CD4-positive, alpha-beta T cell treated with Interleukin-12 subunit alpha and Interleukin-12 subunit beta, for 1 hour (primary cell): Measurements from ENCODE around the gene TNFSF9.
A peak's percentile ranks its signal among the peaks of the same experiment; 100 is the strongest.
"Not testable (repeated sequence)": the region's sequence is repeated elsewhere in the genome, so short reads cannot be mapped to it uniquely, and the experiment has no call there.

Source experiments
- DNase-seq: peaks from one replicate; pipeline ENCODE4 v3.0.0-alpha.2; 2020

TNFSF9 gene

DNA sequence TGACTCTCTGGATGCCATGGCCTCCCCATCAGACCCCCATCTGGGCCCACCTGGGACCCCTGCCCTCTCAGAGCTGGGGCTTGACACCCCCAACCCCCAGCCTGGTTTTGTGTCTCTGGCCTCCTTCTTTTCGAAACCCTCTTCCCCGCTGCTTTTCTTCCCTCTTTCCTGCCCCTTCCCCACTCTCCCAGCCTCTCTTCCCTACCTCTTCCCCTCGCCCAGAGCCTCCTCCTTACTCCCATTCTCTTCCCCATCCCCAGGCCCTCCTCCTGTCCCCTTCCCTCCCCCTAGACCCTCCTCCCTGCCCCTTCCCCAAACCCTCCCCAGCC is 2.1 kb downstream of the TNFSF9 start:
- no peak for DNase-seq

DNA sequence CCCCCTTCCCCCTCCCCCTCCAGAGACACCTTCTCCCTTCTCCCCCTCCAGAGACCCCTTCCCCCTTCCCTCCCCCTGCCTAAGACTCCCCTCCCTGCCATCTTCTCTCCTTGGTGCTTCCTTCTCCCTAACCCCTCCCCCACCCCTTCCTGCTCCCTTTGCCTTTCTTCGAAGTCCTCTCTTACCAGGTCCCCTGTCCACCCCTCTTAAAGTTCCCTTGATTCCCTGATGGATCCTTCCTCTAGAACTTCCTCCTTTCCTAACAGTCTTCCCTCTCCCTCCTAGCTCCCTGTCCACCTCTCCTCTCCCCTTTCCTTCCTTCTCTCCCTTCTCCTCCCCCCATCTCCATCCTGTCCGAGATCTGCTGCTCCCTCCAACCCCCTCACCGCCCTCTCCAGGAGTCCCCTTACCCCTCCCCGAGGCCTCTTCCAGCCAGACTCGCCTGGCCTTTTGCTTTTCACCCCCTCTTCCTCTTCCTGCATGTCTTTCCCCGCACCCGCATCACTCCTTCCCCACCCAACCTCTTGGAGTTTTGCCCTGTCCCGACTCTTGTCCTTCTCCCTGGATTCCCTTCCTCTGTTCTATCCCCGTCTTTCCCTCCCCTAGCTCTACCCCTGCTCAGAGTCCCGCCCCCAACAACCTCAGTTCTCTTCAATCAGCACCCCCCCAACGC is 3.1 kb downstream of the TNFSF9 start:
- DNase-seq, result no peak

DNA sequence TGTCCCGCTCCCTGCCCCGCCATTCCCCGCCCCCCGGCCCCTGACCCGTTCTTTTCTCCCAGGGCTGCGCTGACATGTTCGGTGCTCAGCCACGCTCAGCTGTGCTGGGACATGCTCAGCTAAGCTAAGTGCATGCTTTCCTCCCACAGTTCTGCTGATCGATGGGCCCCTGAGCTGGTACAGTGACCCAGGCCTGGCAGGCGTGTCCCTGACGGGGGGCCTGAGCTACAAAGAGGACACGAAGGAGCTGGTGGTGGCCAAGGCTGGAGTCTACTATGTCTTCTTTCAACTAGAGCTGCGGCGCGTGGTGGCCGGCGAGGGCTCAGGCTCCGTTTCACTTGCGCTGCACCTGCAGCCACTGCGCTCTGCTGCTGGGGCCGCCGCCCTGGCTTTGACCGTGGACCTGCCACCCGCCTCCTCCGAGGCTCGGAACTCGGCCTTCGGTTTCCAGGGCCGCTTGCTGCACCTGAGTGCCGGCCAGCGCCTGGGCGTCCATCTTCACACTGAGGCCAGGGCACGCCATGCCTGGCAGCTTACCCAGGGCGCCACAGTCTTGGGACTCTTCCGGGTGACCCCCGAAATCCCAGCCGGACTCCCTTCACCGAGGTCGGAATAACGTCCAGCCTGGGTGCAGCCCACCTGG is 3.7 kb downstream of the TNFSF9 start:
- no peak for DNase-seq

DNA sequence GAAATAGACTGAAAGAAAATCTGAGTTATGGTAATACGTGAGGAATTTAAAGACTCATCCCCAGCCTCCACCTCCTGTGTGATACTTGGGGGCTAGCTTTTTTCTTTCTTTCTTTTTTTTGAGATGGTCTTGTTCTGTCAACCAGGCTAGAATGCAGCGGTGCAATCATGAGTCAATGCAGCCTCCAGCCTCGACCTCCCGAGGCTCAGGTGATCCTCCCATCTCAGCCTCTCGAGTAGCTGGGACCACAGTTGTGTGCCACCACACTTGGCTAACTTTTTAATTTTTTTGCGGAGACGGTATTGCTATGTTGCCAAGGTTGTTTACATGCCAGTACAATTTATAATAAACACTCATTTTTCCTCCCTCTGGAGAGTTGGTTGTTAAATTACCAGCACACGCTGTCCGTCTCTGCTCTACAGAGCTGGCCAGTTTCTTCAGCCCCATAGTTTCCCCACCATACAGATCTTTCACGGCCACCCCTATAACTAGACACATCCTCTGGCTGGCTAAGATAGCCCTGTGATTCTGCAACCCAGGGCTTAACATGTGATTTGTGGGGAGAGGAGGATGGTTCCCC is 4.8 kb downstream of the TNFSF9 start:
- DNase-seq, result no peak

GRCh38 chr19:6539514-6539913 is 8.7 kb downstream of the TNFSF9 start:
- DNase-seq, result no peak

- no peak for DNase-seq
These were observed 10.3 kb downstream of the TNFSF9 start for GRCh38 chr19:6540918-6541689.

DNA sequence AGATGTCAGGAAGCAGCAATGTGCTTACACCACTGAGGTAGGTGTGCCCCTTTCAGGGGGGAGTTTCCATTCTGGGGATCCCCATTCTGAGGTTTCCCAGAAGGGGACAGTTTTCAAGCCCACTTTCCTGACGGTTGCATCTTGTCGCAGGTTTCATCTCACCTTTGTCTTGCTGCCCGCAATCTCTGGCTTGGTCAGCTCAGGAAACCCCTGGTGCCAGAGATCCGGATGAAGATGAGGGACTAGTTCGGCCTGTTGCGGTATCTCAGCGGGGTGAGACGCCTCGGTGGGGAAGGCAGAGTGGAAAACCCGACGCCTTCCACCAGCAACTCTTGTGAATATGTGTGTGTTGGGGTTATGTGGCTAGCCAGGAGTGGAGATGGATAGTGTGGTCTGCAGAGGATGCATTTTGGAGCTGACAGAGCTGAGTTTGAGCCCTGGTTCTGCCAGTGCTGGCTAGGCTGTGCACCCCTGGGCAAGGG is 13.1 kb downstream of the TNFSF9 start:
- DNase-seq, result peak; percentile 19

- not testable (repeated sequence) for DNase-seq
These were observed 19.9 kb downstream of the TNFSF9 start for GRCh38 chr19:6550679-6551078.

DNA sequence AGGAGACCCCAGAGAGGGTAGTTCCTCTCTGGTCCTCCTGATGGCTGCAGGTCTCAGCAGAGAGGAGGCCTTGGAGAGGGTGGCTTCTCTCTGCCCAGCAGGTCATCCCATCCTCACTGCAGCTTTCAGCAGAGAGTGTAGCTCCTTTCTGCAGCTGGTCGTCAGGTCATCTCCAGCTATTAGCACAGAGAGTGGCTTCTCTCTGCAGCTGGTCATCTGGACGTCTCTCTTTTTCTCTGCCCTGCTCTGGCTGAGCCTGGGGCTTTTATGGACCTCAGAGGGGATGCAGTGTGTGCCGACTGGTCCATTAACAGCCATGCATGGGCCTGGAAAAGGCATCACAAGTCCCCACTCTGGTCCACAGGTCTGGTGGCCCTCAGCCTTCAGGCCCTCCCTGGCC is 20.3 kb downstream of the TNFSF9 start:
- no peak for DNase-seq

GRCh38 chr19:6551607-6552450 is 21.0 kb downstream of the TNFSF9 start:
- DNase-seq, result peak; percentile 74

DNA sequence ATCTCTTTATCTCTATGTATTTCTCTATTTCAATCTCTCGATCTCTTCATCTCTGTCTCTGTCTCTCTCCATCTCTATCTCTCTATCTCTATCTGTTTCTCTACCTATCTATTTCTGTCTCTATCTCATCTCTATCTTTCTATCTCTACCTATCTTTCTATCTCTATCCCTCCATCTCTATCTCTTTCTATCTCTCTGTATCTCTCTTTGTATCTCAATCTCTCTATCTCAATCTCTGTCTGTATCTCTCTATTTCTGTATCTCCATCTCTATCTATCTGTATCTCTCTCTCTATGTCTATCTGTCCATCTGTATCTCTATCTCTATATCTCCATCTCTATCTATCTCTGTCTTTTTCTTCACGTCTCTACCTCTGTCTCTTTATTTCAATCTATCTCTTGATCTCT is 25.2 kb downstream of the TNFSF9 start:
- no peak for DNase-seq

GRCh38 chr19:6556480-6557195 is 25.8 kb downstream of the TNFSF9 start:
- peak; percentile 27 for DNase-seq

DNA sequence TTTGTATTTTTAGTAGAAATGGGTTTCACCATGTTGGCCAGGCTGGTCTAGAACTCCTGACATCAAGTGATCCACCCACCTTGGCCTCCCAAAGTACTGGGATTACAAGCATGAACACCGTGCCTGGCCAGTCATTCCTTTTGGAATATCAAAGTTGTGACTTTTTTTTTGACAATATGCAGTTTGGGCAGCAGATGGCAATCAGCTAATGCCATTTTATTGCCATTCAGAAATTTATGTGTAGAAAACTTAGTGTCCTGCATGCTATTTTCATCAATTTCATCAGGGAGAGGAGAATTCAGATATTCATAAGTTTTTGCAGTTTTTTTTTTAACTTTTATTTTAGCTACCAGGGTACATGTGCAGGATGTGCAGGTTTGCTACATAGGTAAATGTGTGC is 31.6 kb downstream of the TNFSF9 start:
- DNase-seq, result not testable (repeated sequence)

- no peak for DNase-seq
These were observed 33.6 kb downstream of the TNFSF9 start for GRCh38 chr19:6564393-6564792.

DNA sequence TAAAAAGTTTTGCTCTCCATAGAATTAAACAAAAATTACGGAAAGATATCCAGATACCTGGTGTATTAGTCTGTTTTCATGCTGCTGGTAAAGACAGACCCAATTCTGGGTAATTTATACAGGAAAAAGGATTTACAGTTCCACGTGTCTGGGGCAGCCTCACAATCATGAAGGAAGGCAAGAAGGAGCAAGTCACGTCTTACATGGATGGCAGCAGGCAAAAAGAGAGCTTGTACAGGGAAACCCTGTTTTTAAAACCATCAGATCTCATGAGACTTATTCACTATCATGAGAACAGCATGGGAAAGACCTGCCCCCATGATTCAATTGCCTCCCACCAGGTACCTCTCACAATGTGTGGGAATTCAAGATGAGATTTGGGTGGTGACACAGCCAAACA is 35.9 kb downstream of the TNFSF9 start:
- DNase-seq, result not testable (repeated sequence)

- DNase-seq, result no peak
These were observed 37.2 kb downstream of the TNFSF9 start for GRCh38 chr19:6568010-6568526.

DNA sequence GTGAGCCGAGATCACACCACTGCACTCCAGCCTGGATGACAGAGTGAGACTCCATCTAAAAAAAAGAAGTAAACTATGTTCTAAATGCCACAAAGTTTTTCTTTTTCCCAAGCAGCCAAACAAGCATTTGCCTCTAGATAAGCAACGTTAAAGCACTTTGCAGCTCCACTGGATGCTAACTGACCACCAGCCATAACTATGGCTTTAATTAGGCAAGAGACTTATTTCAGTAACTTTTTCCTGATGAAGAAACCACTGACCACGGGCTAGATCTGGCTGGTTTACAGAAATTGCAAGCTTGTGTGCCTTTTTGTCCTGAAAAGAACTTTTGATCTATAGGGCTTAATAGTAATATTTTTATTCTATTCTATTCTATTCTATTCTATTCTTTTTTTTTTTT is 38.0 kb downstream of the TNFSF9 start:
- no peak for DNase-seq

- no peak for DNase-seq
These were observed 39.9 kb downstream of the TNFSF9 start for GRCh38 chr19:6570764-6571163.

DNA sequence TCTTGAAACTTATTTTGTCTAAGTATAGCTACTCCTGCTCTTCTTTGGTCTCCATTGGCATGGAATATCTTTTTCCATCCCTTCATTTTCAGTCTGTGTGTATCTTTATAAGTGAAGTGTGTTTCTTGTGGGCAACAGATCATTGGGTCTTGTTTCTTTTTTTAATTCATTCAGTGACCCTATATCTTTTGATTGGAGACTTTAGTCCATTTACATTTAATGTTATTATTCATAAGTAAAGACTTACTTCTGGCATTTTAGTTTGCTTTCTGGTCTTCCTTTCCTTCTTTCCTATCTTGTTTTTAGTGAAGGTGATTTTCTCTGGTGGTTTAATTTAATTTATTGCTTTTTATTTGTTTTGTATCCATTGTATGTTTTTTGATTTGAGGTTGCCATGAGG is 40.3 kb downstream of the TNFSF9 start:
- DNase-seq, result no peak

DNA sequence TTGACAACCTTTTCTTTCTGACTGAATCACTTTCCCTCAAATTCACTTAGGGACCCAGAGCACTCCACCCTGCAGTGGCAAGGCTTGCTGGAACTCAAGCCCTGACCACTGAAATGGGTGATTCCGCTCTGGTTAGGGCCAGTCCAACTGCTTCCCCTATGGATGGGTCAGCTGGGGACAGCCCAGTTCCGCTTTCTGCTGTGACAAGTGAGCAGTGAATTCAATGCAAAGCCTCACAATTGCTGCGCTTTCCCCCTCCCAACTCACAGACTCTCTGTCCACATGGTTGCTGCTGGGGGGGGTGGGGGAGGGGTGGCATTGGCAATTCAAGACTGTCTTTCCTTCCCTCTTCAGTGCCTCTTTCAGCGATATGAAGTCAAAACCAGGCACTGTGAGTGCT is 41.4 kb downstream of the TNFSF9 start:
- DNase-seq, result no peak

DNA sequence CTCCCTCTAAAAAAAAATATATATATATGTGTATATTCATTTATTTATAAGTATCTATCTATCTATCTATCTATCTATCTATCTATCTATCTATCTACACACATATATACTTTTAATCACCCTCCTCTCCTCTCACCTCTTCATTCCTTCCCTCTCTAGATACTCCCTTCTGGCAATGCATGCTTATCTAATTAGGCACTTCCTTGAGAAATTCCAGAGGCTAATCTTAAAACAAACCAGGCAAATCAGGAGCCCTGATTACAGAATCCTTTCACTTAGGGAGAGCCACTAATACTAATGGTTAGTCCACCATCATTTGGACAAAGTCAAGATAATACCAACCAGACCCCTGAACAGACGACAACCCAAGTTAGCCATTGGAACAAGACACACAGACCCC is 42.5 kb downstream of the TNFSF9 start:
- no peak for DNase-seq
